Kidney epithelial cell (primary cell): Measurements from ENCODE around the gene CREG1. TPM values are rescaled to one million over a fixed set of nuclear protein-coding genes. Genes with fewer than 3 reads are reported as not detected.

Source experiments
- DNase-seq: peaks from one replicate; pipeline ENCODE4 v3.0.0-alpha.2; 2010; ENCODE audit warnings: low read depth
- H3K27me3 ChIP-seq: 2 replicates; pipeline ENCODE4 v1.6.0; 2011; ENCODE audit warnings: low read length; ENCODE audit not compliant: control insufficient read depth, insufficient read depth
- H3K36me3 ChIP-seq: 2 replicates; pipeline ENCODE4 v1.5.1; 2011; ENCODE audit warnings: low read length; ENCODE audit not compliant: control insufficient read depth, insufficient read depth
- H3K4me3 ChIP-seq: 2 replicates; pipeline ENCODE4 v1.5.1; 2011; ENCODE audit warnings: low read depth, mild to moderate bottlenecking, control low read depth, low read length
- CTCF ChIP-seq: IDR thresholded peaks from 2 replicates; pipeline ENCODE4 v1.5.1; 2011; ENCODE audit warnings: mild to moderate bottlenecking, moderate library complexity, low read length, control low read depth, inconsistent platforms; ENCODE audit not compliant: insufficient read depth, poor library complexity, severe bottlenecking
- total RNA-seq: library from RNA; depleted of rRNA; stranded (reverse); fragments of >200 nt; gene quantifications from 2 replicates; pipeline ENCODE4 v1.2.3, GENCODE V29; 2015

Gene CREG1
- total RNA-seq, 1 donor from 2014 or later = 57.3 TPM

GRCh38 chr1:167567663-167568062 lies 14.1 kb upstream of the CREG1 start:
- Histone ChIP-seq H3K36me3 (no peaks in the 10 kb centered on the region), H3K4me3 (no peak overlapping the region), H3K27me3 (no peaks in the 10 kb centered on the region)
- no peak for DNase-seq
- no peak for TF ChIP-seq CTCF

- no peaks in the 10 kb centered on the region for H3K36me3 ChIP-seq
- no peaks in the 10 kb centered on the region for H3K27me3 ChIP-seq
- no peak overlapping the region for H3K4me3 ChIP-seq
- TF ChIP-seq CTCF = no peak
- DNase-seq = no peak
Measured at GRCh38 chr1:167566766-167567165, 13.2 kb upstream of the CREG1 start.

GRCh38 chr1:167565922-167566321 lies 12.4 kb upstream of the CREG1 start:
- Histone ChIP-seq H3K36me3 (no peaks in the 10 kb centered on the region), H3K27me3 (no peaks in the 10 kb centered on the region), H3K4me3 (no peak overlapping the region)
- no peak for TF ChIP-seq CTCF
- no peak for DNase-seq

- Histone ChIP-seq H3K4me3 (no peak overlapping the region), H3K27me3 (no peaks in the 10 kb centered on the region), H3K36me3 (no peaks in the 10 kb centered on the region)
- TF ChIP-seq CTCF = no peak
- no peak for DNase-seq
Measured at GRCh38 chr1:167564612-167565270, 11.2 kb upstream of the CREG1 start.

GRCh38 chr1:167563579-167564246 lies 10.2 kb upstream of the CREG1 start:
- Histone ChIP-seq H3K4me3 (no peak overlapping the region), H3K27me3 (no peaks in the 10 kb centered on the region), H3K36me3 (no peaks in the 10 kb centered on the region)
- no peak for TF ChIP-seq CTCF
- no peak for DNase-seq
